ENCODE measurements around the gene RAB27A.
A peak's percentile ranks its signal among the peaks of the same experiment; 100 is the strongest.
"Not testable (repeated sequence)": the region's sequence is repeated elsewhere in the genome, so short reads cannot be mapped to it uniquely, and the experiment has no call there.

The RAB27A gene

GRCh38 chr15:55289746-55290527 lies at the start of gene RAB27A:
Gene RAB27A, minus strand, starts transcription at chr15:55289813. Its CDS starts 54,879 bp downstream, at chr15:55234934.
- DNase-seq, result peak; percentile 1

- no peak for DNase-seq
Observed at GRCh38 chr15:55337160-55337559, 47.5 kb upstream of the RAB27A start.

- DNase-seq, result no peak
Observed at GRCh38 chr15:55334997-55335396, 45.4 kb upstream of the RAB27A start.

GRCh38 chr15:55334371-55334770 lies 44.8 kb upstream of the RAB27A start:
- no peak for DNase-seq

GRCh38 chr15:55327387-55327786 lies 37.8 kb upstream of the RAB27A start:
- DNase-seq, result no peak

- DNase-seq, result no peak
Observed at GRCh38 chr15:55322467-55322866, 32.9 kb upstream of the RAB27A start.

- no peak for DNase-seq
Observed at GRCh38 chr15:55320963-55321362, 31.4 kb upstream of the RAB27A start.

GRCh38 chr15:55320238-55320550 lies 30.6 kb upstream of the RAB27A start:
- no peak for DNase-seq

GRCh38 chr15:55319537-55320237 lies 30.1 kb upstream of the RAB27A start:
- DNase-seq, result no peak

GRCh38 chr15:55318588-55319494 lies 29.2 kb upstream of the RAB27A start, which contains the start of the genes PIGB and PIGBOS1:
Gene PIGB, plus strand, starts transcription at chr15:55319222. Its CDS starts 29 bp downstream, at chr15:55319251.
Gene PIGBOS1, minus strand, starts transcription at chr15:55319123. Its CDS starts 1,331 bp downstream, at chr15:55317792.
- peak; percentile 75 for DNase-seq

GRCh38 chr15:55302801-55303200 lies 13.2 kb upstream of the RAB27A start:
- not testable (repeated sequence) for DNase-seq

GRCh38 chr15:55297315-55297714 lies 7.7 kb upstream of the RAB27A start:
- no peak for DNase-seq

- peak; percentile 62 for DNase-seq
Observed at GRCh38 chr15:55290528-55291057, 980 bp upstream of the RAB27A start.

GRCh38 chr15:55289011-55289745 lies 435 bp downstream of the RAB27A start:
- DNase-seq, result no peak

GRCh38 chr15:55288006-55288717 lies 1.5 kb downstream of the RAB27A start:
- DNase-seq, result no peak

- DNase-seq, result not testable (repeated sequence)
Observed at GRCh38 chr15:55286442-55287189, 3.0 kb downstream of the RAB27A start.

- no peak for DNase-seq
Observed at GRCh38 chr15:55284426-55284825, 5.2 kb downstream of the RAB27A start.

GRCh38 chr15:55283379-55284147 lies 6.0 kb downstream of the RAB27A start:
- DNase-seq, result no peak

- DNase-seq, result no peak
Observed at GRCh38 chr15:55282284-55282833, 7.3 kb downstream of the RAB27A start.

Data from NCI-H1092 treated with DMSO at 0.1 percent for 48 hours (cell line).